Activated naive CD4-positive, alpha-beta T cell treated with anti-CD3 and anti-CD28 coated beads, Interleukin-2, amount 10 ng/mL, durations not matched to agents 7 days and 5 days (primary cell): ENCODE data around the gene PDLIM4.

Source experiments
- CTCF ChIA-PET: fragments of 350-600 bp; sonication (Branson Sonifier 250); formaldehyde crosslinking; loops from one replicate; lab custom pipeline; 2021; ENCODE audit warnings: antibody characterized with exemption; lab: Charles Lee
- DNase-seq: peaks from one replicate; pipeline ENCODE4 v3.0.0-alpha.2; 2020
- H3K27ac Mint-ChIP-seq: one replicate; pipeline ENCODE4 v1.8.0; 2021; ENCODE audit warnings: mild to moderate bottlenecking, moderate library complexity, mixed read lengths
- H3K27me3 Mint-ChIP-seq: one replicate; pipeline ENCODE4 v1.8.0; 2021; ENCODE audit warnings: mild to moderate bottlenecking, mixed read lengths
- H3K36me3 Mint-ChIP-seq: one replicate; pipeline ENCODE4 v1.8.0; 2021; ENCODE audit warnings: mixed read lengths
- H3K4me1 Mint-ChIP-seq: one replicate; pipeline ENCODE4 v1.8.0; 2021; ENCODE audit warnings: mixed read lengths
- H3K4me3 Mint-ChIP-seq: one replicate; pipeline ENCODE4 v1.8.0; 2021; ENCODE audit warnings: mild to moderate bottlenecking, moderate library complexity, mixed read lengths
- H3K9me3 Mint-ChIP-seq: one replicate; pipeline ENCODE4 v1.8.0; 2021; ENCODE audit warnings: mixed read lengths

Gene PDLIM4

GRCh38 chr5:132251220-132251725 is 6.2 kb upstream of the PDLIM4 start:
- peaks cover 41% of the 10 kb centered on the region for H3K27me3 Mint-ChIP-seq
- no peak overlapping the region for H3K27ac Mint-ChIP-seq
- no peaks in the 10 kb centered on the region for H3K36me3 Mint-ChIP-seq
- no peaks in the 10 kb centered on the region for H3K4me1 Mint-ChIP-seq
- CTCF ChIA-PET, result interaction anchor here (1.3 to 2.8 kb wide), 2 partner anchors 13 to 21 kb away, joined by 3 to 21 read pairs; no protein-coding TSS in a partner anchor
- DNase-seq, result no peak
- peaks cover 6% of the 10 kb centered on the region for H3K9me3 Mint-ChIP-seq
- H3K4me3 Mint-ChIP-seq, result no peak overlapping the region

- Mint-ChIP-seq H3K4me3 (no peak overlapping the region), H3K27ac (no peak overlapping the region), H3K9me3 (no peaks in the 10 kb centered on the region), H3K4me1 (no peaks in the 10 kb centered on the region), H3K27me3 (peaks cover 50% of the 10 kb centered on the region), H3K36me3 (no peaks in the 10 kb centered on the region)
- CTCF ChIA-PET, result interaction anchor here (0.6 kb wide), 1 partner anchor 39 kb away, joined by 3 read pairs; no protein-coding TSS in a partner anchor
- no peak for DNase-seq
Measured at GRCh38 chr5:132253008-132253441, 4.5 kb upstream of the PDLIM4 start.

- Mint-ChIP-seq H3K27ac (no peak overlapping the region), H3K4me1 (no peaks in the 10 kb centered on the region), H3K27me3 (peaks cover 55% of the 10 kb centered on the region), H3K9me3 (no peaks in the 10 kb centered on the region), H3K4me3 (no peak overlapping the region), H3K36me3 (no peaks in the 10 kb centered on the region)
- CTCF ChIA-PET, result interaction anchor here (0.6 to 0.9 kb wide), 2 partner anchors 15 to 38 kb away, joined by 3 to 4 read pairs; no protein-coding TSS in a partner anchor
- DNase-seq, result no peak
Measured at GRCh38 chr5:132253452-132254320, 3.8 kb upstream of the PDLIM4 start.

DNA sequence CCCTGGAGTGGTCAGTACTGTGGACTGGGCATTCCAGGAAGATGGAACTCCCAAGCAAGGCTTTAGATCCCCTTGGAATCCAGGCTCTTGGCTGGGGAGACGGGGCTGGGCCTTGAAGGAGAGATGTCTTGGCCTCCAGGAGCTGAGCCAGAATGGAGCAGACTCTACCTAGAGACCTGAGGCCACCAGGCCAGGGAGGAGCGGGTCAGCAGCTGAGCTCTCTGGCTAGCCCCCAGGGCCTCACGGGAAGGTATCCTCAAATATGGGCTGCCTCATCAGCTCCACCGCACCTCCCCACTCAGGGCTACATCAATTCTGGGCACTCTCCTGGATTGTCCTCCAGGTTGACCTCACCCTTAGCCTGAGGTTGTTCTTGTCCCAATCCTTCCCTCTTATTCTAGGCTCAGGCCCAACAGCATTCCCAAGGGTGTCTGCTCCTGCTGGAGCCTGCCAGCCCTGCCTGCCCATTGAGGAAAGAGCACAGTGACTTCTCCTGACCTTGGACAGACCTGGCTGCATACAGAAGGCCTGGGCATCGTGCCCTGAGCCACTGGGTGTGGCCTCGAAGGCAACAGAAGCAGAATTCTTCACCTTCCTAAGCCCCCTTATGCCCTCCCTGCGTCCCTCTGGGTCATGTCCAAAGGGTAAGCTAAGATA is 3.0 kb upstream of the PDLIM4 start:
- CTCF ChIA-PET, result interaction anchor here (0.9 kb wide), 1 partner anchor 16 kb away, joined by 4 read pairs; no protein-coding TSS in a partner anchor
- H3K36me3 Mint-ChIP-seq, result no peaks in the 10 kb centered on the region

DNA sequence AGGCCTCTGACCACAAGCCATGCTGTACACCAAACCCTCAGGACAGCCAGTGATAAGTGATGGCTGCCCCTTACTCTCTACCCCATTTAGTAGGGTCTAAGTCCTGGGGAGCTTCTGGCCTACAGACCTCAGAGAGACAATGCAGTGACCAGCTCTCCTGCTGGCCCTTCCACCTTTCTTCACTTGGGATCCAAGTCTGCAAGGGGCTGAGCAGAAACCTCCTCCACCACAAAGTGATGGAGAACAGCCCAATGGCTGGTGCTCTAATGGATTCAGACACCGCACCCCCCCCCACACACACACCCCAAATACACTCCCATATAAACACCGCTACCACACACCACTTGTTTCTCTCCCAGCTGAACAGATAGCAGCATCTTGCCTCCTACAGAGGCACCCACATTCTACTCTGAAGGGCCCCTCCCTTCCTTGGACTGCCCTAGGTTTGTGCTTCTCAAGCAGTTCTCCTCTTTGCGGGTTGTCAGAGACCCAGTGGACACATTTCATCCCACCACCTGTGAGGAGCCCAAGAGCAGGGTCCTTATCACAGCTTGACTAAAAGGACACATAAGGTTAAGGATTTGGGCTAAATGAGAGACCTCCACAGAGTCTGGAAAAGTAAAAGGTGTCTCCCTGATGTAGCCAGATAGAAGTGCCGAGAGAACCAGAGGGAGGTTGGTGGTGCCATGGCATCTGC is 1.3 kb upstream of the PDLIM4 start:
- H3K4me3 Mint-ChIP-seq, result no peak overlapping the region
- CTCF ChIA-PET, result interaction anchor here (1.0 to 2.6 kb wide), 3 partner anchors 16 to 111 kb away, joined by 3 to 6 read pairs (median 5); no protein-coding TSS in a partner anchor

More for the DNA sequence above, 3.0 kb upstream of the PDLIM4 start:
- no peak for DNase-seq
- Mint-ChIP-seq H3K27ac (no peak overlapping the region), H3K4me3 (no peak overlapping the region), H3K9me3 (no peaks in the 10 kb centered on the region), H3K4me1 (no peaks in the 10 kb centered on the region), H3K27me3 (peaks cover 63% of the 10 kb centered on the region)

GRCh38 chr5:132256783-132257130 is 739 bp upstream of the PDLIM4 start:
- Mint-ChIP-seq H3K36me3 (no peaks in the 10 kb centered on the region), H3K27ac (no peak overlapping the region), H3K4me3 (no peak overlapping the region), H3K27me3 (peaks cover 64% of the 10 kb centered on the region), H3K4me1 (no peaks in the 10 kb centered on the region), H3K9me3 (no peaks in the 10 kb centered on the region)
- no peak for DNase-seq
- CTCF ChIA-PET, result interaction anchor here (2.6 kb wide), 1 partner anchor 15 kb away, joined by 5 read pairs; no protein-coding TSS in a partner anchor

More for the DNA sequence above, 1.3 kb upstream of the PDLIM4 start:
- H3K36me3 Mint-ChIP-seq, result no peaks in the 10 kb centered on the region
- H3K9me3 Mint-ChIP-seq, result no peaks in the 10 kb centered on the region
- no peaks in the 10 kb centered on the region for H3K4me1 Mint-ChIP-seq
- H3K27me3 Mint-ChIP-seq, result peaks cover 66% of the 10 kb centered on the region
- H3K27ac Mint-ChIP-seq, result no peak overlapping the region
- no peak for DNase-seq

GRCh38 chr5:132258102-132259068 is 889 bp downstream of the PDLIM4 start:
- H3K27me3 Mint-ChIP-seq, result peaks cover 64% of the 10 kb centered on the region
- H3K4me3 Mint-ChIP-seq, result no peak overlapping the region
- H3K4me1 Mint-ChIP-seq, result no peaks in the 10 kb centered on the region
- no peaks in the 10 kb centered on the region for H3K36me3 Mint-ChIP-seq
- peak; percentile 20 for DNase-seq
- H3K9me3 Mint-ChIP-seq, result no peaks in the 10 kb centered on the region
- CTCF ChIA-PET, result interaction anchor here (1.2 to 2.6 kb wide), 3 partner anchors 14 to 52 kb away, joined by 3 to 5 read pairs (median 3); no protein-coding TSS in a partner anchor
- no peak overlapping the region for H3K27ac Mint-ChIP-seq

- Mint-ChIP-seq H3K36me3 (no peaks in the 10 kb centered on the region), H3K4me3 (no peak overlapping the region), H3K27me3 (peaks cover 59% of the 10 kb centered on the region), H3K27ac (no peak overlapping the region), H3K9me3 (no peaks in the 10 kb centered on the region), H3K4me1 (no peaks in the 10 kb centered on the region)
- DNase-seq, result peak; percentile 7
- CTCF ChIA-PET, result interaction anchor here (1.2 kb wide), 1 partner anchor 14 kb away, joined by 3 read pairs; no protein-coding TSS in a partner anchor
Measured at GRCh38 chr5:132259069-132259851, 1.8 kb downstream of the PDLIM4 start.

DNA sequence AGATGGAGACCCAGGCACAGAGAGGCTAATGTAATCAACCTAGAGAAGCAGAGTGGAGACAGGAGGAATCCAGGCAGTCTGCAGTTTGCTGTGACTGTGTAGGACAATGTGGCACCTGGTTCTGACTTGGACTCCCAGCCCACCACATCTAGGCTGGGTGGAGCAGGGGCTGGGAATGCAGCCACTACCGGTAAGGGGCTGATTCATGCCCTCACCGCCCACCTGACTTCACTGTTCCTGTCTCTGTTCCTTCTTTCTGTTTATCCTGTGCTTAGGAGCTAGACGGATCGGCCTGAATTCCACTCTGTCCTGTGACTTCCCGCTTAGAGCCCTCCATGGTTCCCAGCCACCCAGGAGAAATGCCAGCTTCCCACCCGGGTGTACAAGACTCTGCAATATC is 2.6 kb downstream of the PDLIM4 start:
- H3K36me3 Mint-ChIP-seq, result no peaks in the 10 kb centered on the region
- H3K27ac Mint-ChIP-seq, result no peak overlapping the region
- H3K4me1 Mint-ChIP-seq, result no peaks in the 10 kb centered on the region
- CTCF ChIA-PET, result interaction anchor here (1.6 kb wide), 1 partner anchor 12 kb away, joined by 5 read pairs; no protein-coding TSS in a partner anchor
- peaks cover 55% of the 10 kb centered on the region for H3K27me3 Mint-ChIP-seq
- peak; percentile 4 for DNase-seq
- no peak overlapping the region for H3K4me3 Mint-ChIP-seq
- H3K9me3 Mint-ChIP-seq, result no peaks in the 10 kb centered on the region

DNA sequence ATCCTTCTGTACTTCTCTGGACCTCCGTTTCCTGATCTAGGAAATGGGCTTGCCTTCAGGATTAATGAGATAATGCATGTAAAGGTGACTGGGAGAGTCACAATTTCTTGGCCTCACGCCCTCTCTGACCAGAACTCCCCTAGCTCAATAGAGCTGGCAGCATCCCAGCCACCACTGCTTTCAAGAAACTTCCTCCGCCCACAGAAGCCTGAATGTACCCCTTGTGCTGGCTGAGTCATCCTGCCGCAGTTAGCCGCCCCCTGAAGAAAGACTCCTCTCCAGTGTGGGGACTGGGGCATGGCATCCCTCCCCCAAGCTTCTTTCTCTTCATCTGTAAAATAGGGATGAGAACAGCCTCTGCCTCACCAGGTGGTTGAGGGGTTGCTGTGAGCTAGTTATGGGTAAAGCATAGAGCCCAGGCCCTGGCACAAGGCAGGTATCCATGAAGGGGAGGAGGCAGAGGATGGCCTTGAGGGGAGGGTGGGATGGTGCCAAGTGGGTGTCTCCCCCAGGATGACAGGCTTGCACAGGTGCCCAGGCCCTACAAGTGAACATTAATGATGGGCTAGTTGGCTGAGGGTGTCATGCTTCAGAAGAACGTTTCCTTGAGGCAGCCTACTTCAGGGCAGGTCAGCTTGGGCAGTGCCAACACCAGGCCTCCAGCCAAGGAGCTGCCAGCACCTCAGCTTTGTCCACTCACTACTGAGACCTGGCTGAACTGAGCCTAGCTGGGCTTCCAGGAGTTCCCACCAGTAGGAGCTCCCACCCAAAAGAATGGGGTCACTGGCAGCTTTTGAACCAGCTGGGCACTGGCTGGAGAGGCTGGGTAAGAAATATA is 3.4 kb downstream of the PDLIM4 start:
- Mint-ChIP-seq H3K36me3 (no peaks in the 10 kb centered on the region), H3K27ac (no peak overlapping the region), H3K9me3 (no peaks in the 10 kb centered on the region), H3K4me3 (no peak overlapping the region), H3K4me1 (no peaks in the 10 kb centered on the region), H3K27me3 (peaks cover 47% of the 10 kb centered on the region)
- peak; percentile 19 for DNase-seq
- CTCF ChIA-PET, result interaction anchor here (0.9 to 3.0 kb wide), 3 partner anchors 11 to 23 kb away, joined by 3 to 13 read pairs (median 5); no protein-coding TSS in a partner anchor
